Dedifferentiated amniotic fluid mesenchymal stem cell (primary cell): ENCODE data around the gene TCFL5.

Source experiments
- DNase-seq: peaks from one replicate; pipeline ENCODE4 v3.0.0-alpha.2; 2016; ENCODE audit errors: extremely low spot score

TCFL5 gene

GRCh38 chr20:62835931-62836861, 25.4 kb downstream of the TCFL5 start:
- no peak for DNase-seq

- DNase-seq = no peak
Observed at GRCh38 chr20:62834967-62835730, 26.5 kb downstream of the TCFL5 start.

- DNase-seq = no peak
Observed at GRCh38 chr20:62832951-62833391, 28.7 kb downstream of the TCFL5 start.

DNA sequence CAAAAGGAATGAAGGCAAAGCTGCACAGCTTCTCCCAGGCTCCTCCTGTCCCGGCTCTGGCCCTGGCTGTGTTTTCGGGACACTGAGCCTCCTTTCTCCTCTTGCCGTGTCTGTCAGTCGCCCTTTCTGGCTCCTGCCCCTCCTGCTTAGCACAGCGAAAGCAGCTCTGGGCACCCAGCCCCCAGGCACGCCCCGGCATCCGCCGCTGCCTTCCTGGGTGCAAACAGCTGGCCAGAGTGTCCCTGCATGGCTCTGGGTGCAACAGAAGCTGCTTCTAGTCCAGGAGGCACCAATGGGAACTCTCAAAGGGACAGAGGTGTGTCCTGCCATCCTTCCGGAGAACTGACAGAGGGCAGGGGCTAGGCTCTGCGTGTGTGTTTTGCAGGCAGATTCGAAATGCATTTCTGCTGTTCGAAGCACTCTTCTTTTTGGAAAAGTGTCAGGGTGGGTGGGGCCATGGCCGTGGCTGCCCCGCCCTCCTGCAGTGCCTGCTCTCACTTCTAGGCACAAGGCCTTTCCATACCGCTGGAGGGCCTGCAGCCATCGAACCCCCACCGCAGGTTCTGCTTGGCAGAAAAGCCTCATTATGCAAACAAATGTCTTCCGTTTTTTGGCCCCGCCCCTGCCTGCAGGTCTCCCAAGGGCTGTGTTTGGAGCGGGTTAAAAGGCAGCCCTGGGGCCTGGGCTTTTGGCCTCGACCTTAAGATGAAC, 29.3 kb downstream of the TCFL5 start:
- no peak for DNase-seq

GRCh38 chr20:62831854-62832211, 29.8 kb downstream of the TCFL5 start:
- no peak for DNase-seq

- DNase-seq = no peak
Observed at GRCh38 chr20:62831361-62831788, 30.2 kb downstream of the TCFL5 start.

DNA sequence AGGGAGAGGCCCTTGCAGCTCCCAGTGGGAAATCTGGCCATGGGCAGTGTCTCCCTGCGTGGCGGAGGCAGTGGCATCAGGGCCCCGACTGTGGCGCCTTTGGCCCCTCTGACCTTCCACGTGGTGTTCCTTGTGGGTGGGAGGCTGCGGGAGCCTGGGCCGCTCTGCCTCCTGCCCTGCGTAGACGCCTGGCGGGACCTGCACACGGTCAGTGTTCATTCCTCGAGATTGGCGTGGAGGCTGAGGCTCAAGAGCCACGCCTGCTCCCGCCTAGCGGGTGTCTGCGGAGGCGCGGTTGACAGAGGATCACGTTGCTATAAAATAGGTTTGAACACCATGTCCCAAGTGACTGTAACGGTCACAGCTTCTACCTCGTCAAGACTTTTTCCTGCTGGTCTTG, 30.8 kb downstream of the TCFL5 start:
- DNase-seq = no peak

GRCh38 chr20:62830251-62830650, 31.4 kb downstream of the TCFL5 start:
- DNase-seq = no peak

- DNase-seq = no peak
Observed at GRCh38 chr20:62829231-62830230, 32.1 kb downstream of the TCFL5 start.

GRCh38 chr20:62828511-62829230, 33.0 kb downstream of the TCFL5 start:
- DNase-seq = no peak

- DNase-seq = no peak
Observed at GRCh38 chr20:62828051-62828450, 33.6 kb downstream of the TCFL5 start.

DNA sequence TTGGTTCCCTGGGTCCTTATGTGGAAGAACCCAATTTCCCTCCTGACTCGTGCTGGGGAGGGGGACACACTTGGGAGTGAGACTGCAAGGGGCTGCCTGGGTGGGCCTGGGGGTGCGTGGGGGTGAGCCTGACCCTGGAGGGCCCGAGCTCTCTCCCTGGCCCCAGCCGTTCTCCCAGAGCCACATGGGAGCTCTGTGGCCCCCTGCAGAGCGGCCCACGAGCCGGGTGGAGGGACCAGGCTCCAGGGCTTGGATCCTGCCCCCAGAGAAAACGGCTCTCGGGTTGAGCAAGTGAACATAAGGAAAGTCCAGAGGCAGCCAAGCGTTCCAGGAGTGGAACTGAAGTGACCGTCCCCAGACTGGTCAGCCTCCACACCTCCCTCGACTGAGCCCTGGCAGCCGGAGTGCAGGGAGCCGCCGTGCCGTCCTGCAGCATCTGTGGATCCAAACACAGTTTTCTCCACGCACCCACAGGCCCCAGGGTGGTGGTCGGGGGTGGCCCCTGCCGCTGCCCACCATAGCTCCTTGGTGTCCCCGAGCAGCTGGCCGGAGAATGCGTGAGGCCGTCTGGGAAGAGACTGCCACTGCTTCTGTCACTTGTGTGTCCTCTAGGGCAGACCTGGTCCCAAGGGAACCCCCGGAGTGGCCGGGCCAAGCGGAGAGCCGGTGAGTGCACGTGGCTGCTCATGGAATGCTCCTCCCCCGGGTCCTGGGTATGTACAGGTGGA, 34.1 kb downstream of the TCFL5 start:
- DNase-seq = no peak

- DNase-seq = no peak
Observed at GRCh38 chr20:62826646-62827310, 34.8 kb downstream of the TCFL5 start.

- no peak for DNase-seq
Observed at GRCh38 chr20:62825986-62826645, 35.5 kb downstream of the TCFL5 start.

DNA sequence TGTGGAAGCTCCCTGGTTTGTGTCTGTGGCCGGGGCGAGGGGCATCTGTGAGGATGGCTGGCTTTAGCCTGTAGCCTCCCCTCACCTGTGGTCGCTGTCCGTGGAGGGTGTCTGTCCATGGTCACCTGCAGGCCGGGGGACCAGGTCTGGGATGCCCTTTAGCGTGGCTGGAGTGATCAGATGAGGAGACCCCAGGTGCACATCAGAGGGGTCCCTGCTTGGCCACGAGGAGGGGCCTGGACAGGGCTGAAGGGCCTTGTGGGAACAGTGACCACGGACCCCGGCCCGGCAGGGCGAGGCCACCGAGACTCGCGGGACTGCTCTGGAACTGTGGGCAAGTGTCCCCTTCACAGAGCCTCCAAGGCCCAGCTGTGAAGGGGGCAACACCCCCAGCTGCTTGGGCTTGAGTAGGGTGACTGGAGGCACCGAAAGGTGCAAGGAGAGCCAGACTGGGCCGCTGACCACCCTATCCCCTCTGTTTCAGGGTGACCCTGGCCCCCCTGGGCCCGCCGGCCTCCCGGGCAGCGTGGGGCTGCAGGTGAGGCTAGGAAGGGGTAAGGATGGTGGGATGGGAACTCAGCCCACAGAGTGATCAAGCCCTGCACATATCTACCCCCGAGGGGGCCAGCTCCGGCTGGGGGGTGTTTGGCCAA, 36.2 kb downstream of the TCFL5 start:
- DNase-seq = no peak

DNA sequence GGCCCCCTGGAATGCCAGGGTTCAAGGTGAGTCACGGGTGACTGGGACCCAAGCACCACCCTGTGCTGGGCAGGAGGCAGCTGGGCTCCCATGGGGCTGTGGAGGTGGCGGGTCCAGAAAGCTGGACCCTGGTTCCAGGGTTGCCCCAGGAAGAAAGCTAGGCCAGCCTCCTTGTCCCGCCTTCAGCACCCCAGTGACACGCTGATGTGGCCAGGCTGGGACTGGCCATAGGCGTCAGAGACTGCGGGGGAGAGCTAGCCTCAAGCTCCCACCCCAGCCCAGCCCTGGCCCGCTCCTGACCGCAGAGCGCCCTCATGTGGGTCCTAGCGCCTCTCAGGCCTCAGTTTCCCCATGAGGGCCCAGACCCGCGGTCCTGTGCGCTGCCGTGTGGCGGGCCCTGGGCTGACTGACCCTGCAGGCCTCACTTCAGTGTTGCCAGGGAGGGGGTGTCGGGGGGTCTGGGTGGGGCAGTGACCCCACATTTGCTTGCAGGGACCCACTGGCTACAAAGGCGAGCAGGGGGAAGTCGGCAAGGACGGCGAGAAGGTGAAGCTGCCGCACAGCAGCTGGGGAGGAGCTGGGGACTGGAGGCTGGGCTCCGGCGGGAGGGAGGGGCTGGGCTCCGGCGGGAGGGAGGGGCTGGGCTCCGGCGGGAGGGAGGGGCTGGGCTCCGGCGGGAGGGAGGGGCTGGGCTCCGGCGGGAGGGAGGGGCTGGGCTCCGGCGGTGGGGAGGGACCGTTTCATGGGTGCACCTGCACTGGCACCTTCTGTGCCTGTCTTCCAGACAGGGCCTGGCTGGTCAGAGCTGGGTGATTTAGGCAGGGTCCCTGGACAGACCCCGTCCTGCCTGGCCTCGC, 36.9 kb downstream of the TCFL5 start:
- DNase-seq = no peak
